H54 (cell line): ENCODE results near the gene IKZF3.

Experiments used
- DNase-seq: peaks from one replicate; pipeline ENCODE4 v3.0.0; 2011; ENCODE audit warnings: low spot score, mixed read lengths; ENCODE audit not compliant: insufficient read length
- FAIRE-seq: peaks from 3 replicates; lab custom pipeline; 2011; peaks lifted over from hg19 to GRCh38; lab: Jason Lieb, UNC
- POLR2A ChIP-seq: IDR thresholded peaks from 2 replicates; pipeline ENCODE4 v1.6.1; 2011; ENCODE audit warnings: low read depth, mild to moderate bottlenecking, low read length

The IKZF3 gene

DNA sequence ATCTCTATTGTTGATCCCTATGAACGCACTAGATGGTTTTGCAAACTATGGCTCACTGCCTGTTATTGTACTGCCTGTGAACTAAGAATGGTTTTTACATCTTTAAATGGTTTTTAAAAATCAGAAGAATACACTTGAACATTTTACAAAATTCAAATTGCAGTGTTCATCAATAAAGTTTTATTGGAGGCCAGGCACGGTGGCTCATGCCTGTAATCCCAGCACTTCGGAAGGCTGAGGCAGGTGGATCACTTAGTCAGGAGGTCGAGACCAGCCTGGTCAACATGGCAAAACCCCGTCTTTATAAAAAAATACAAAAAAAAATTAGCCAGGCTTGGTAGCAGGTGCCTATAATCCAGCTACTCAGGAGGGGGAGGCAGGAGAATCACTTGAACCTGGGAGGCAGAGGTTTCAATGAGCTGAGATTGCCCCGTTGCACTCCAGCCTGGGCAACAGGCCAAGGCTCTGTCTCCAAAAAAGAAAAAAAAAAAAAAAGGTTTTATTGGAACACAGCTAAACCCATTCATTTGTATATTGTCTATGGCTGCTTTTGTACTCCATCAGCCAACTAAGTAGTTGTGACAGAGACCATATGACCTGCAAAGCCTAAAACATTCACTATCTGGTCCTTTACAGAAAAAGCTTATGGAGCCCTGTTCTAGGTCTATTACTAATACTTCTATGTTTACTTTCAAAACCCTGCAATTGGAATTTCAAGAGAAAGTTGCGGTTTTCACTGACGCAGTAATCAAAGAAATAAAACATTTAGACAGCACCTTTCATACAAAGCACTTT lies 18.9 kb downstream of the IKZF3 start:
- no peak for TF ChIP-seq POLR2A
- DNase-seq: no peak
- no peak for FAIRE-seq

DNA sequence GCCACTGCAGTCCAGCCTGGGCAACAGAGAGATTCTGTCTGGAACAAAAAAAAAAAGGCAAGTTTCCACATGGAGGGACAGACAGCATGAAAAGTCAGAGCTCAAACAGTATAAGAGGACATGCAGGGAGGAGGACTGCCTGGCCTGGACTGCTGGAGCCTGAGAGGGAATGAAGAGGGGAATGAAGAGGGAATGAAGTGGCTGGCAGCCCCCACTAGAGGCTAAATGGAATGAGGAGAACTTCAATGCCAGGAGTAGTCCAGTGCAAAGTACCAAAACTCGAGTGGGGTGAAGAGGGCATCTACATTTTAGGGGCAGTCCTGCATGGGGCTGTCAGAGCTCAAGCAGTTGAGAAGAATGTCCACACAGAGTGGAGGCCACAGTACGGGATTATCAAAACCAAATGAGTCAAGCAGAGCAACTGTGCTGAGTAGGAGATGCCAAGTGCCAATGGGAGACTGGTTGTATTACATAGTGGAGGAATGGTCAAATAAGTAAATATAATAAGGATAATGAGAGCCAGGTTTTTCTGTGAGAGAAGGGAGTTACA lies 22.9 kb downstream of the IKZF3 start:
- FAIRE-seq: no peak
- no peak for TF ChIP-seq POLR2A
- DNase-seq: no peak

DNA sequence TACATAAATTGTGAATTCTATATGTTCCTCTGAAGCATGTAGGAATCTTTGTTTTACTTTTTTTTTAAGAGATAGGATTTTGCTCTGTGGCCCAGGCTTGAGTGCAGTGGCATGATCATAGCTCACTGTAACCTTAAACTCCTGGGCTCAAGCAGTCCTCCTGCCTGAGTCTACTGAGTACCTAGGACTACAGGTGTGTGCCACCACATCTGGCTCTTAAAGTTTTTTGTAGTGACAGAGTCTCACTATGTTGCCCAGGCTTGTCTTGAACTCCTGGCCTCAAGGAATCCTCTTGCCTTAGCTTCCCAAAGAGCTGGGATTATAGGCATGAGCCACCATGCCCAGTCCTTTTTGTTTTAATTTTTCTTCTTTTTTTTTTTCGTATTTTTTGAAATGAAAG lies 25.3 kb downstream of the IKZF3 start:
- no peak for TF ChIP-seq POLR2A
- FAIRE-seq: no peak
- DNase-seq: no peak

DNA sequence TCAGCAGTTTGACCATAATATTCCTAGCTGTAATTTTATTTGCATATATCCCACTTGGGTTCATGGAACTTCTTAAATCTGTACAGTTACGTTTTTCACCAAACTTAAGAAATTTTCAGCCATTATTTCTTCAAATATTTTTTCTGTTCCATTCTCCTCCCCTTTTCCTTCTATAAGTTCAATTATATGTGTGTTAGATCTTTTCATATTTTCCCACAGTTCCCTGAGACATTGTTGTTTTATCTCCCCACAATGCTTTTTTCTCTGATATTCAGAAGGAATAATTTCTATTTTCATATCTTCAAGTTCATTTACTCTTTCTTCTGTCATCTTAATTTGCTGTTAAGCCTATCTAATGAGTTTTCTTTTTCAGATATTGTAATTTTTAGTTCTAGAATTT lies 26.1 kb downstream of the IKZF3 start:
- FAIRE-seq: no peak

DNA sequence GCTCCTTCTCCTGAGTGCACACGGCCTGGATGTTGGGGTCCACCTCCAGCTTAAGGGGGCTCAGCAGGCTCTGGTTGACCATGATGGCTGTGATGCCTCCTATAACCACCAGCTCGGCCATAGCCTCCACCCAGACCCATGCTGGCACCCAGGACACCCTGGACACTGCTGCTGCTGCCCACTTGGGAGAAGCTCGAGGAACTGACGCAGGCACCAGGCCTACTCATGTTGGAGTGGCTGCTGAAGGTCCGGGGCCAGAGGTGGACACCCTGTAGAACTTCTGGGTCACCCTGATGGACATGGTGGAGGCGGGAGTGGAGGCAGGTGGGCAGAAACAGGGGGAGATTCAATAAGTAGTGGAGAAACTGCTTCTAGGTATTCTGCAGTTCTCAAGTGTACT lies 28.0 kb downstream of the IKZF3 start:
- TF ChIP-seq POLR2A: no peak
- DNase-seq (no peak), FAIRE-seq (no peak)

More for the DNA sequence above, 26.1 kb downstream of the IKZF3 start:
- DNase-seq: no peak
- no peak for TF ChIP-seq POLR2A

DNA sequence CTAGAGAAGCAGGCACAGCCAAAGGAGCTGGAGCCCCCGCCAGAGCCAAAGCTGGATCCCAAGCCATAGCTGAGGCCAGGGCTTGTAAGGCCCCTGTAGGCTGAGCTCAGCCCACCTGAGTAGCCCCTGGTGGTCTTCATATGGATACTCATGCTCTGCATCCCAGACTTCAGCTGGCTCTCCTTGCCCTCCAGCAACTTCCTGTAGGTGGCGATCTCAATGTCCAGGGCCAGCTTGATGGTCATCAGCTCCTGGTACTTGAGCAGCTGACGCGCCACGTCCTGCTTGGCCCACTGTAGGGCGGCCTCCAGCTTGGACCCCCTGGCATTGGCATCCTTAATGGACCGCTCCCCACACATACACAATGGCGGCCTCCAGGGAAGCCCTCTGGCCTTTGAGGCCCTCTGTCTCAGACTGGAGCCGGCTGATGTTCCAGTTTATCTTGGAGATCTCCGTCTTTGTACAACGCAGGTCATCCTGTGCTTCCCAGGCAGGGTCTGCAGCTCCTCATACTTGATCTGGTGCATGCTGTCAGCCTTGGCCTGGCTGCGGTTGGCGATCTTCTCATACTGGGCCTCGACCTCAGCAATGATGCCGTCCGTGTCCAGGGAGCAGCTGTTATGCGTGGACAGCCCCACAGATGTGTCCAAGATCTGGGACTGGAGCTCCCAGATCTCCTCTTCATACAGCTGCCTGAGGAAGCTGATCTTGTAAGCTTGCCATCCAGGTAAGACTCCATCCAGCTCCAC lies 28.9 kb downstream of the IKZF3 start:
- FAIRE-seq (no peak), DNase-seq (no peak)
- TF ChIP-seq POLR2A: no peak

DNA sequence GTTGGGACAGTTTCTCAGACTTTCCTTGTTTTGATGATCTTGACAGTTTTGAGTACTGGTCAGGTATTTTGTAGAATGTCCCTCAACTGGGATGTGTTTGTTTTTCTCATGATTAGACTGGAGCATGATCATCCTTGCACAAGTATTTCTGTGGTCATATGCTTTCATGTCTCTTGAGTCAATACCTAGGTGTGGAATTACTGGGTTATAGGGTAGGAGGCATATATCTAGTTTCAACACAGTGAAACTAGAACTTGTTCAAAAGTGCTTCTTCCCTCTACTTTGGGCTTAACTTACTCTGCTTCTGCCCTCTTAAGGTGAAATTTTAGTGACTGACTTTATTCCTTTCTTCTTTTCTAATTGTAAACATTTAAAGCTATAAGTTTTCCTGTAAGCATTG lies 30.1 kb downstream of the IKZF3 start:
- FAIRE-seq: no peak
- no peak for TF ChIP-seq POLR2A
- DNase-seq: no peak

DNA sequence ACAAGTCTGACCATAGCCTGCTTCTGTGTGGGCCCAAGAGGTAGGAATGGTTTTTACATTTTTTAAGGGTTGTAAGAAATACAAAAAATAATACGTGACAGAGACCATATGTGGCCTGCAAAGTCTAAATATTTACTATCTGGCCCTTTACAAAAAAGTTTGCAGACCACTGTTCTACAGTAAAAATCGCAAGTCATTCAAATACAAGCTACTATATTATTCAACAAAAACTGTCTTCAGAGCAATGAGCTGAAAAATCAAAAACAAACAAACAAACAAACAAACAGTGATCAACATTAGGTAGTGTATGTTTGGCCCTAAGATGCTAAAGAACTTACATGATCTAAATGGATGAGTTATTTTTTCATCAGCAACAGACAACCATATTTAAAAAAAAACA lies 32.5 kb downstream of the IKZF3 start:
- FAIRE-seq (no peak), DNase-seq (no peak)
- TF ChIP-seq POLR2A: no peak

DNA sequence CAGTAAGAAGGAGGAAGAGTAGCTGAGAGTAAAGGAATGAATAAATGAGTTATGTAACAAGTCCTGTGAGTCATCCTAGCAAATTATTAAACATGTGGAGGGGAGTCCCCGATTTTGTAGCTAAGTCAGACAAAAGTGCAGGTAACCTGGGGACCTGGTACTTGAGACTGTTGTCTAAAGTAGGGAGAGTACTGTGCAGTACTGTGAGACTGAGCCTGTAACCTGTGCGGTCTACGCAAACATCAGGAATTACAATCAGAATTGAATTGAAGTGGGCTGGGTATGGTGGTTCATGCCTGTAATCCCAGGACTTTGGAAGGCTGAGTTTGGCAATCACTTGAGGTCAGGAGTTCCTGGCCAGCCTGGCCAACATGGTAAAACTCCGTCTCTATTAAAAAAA lies 35.7 kb downstream of the IKZF3 start:
- FAIRE-seq (no peak), DNase-seq (no peak)
- no peak for TF ChIP-seq POLR2A

DNA sequence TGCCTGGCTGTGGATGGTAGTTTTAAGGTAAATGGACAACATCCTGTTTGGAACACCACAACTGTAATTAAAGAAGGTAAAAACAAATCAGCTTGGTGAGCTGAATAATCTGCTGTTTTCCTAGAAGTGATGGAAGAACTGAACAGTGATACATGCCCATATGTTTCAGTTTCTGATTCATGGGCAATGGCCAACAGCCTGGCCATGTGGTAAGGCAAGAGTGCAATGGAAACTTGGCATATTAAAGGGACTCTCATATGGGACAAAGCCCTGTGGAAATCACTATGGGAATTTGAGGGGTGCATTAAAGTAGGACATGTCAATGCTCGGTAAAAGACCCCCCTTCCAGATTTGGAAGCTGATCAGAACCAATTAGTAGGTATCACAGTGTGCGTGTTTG lies 37.8 kb downstream of the IKZF3 start:
- no peak for TF ChIP-seq POLR2A
- DNase-seq: no peak
- no peak for FAIRE-seq

DNA sequence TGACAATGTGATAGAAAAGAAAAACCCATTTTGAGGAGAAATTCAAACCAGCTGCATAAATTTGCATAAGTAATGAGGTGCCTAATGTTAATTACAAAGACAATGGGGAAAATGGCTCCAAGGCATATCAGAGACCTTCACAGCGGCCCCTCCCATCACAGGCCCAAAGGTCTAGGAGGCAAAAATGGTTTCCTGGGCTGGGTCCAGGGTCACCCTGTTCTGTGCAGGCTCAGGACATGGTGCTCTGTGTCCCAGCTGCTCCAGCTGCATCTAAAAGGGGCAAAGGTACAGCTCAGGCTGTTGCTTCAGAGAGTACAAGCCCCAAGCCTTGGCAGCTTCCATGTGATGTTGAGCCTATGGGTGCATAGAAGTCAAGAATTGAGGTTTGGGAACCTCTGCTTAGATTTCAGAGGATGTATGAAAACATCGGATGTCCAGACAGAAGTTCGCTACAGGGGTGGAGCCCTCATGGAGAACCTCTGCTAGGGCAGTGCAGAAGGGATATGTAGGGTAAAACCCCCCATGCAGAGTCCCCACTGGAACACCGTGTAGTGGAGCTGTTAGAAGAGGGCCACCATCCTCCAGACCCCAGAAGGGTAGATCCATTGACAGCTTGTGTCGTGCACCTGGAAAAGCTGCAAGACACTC lies 40.6 kb downstream of the IKZF3 start:
- DNase-seq (no peak), FAIRE-seq (no peak)
- TF ChIP-seq POLR2A: no peak

DNA sequence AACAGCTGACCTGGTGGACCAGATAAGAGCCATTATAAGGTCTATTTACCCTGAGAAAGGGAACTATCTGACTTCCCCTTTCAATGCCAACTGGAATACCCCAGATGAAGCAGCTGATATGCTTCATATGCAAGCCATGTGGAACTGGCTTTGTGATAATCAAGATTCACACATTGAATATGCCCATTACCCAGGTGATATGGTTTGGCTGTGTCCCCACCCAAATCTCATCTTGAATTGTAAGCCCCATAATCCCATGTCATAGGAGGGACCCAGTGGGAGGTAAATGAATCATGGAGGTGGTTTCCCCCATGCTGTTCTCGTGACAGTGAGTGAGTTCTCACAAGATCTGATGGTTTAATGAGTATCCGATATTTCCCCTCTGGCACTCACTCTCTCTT lies 42.1 kb downstream of the IKZF3 start:
- no peak for FAIRE-seq
- TF ChIP-seq POLR2A: no peak
- no peak for DNase-seq

DNA sequence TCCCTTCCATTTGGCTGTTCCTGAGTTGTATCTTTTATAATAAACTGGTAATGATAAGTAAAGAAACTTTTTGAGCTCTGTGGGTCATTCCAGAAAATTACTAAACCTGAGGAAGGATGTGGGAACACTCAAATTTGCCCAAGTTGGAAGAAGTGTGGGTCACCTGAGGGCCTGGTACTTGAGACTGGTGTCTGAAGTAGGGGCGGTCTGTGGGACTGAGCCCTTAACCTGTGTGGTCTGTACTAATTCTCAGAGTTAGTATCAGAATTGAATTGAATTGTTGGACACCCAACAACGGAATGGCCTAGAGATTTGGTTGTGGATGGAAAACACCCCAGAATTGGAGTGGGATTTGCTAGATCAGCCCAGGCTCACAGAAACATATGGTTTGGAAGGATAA lies 43.1 kb downstream of the IKZF3 start:
- TF ChIP-seq POLR2A: no peak
- no peak for DNase-seq
- FAIRE-seq: no peak

DNA sequence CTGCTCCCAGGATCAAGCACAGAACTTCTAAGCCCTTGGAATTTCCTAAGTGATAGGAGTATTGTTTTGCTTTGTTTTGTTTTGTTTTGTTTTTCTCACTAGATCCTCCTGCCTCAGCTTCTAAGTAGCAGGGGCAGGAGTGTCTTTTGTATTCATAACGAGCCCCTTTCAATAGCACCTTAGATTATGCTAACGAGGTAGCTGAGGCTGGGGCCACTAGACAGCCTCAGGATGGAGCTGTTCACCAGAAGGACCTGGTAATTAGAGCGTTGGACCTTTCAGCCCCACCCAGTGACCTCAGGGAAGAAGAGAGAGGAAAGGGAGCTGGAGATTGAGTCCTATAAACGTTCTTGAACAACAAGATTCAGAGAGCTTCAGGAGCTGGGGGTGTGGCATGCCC lies 43.6 kb downstream of the IKZF3 start:
- no peak for TF ChIP-seq POLR2A
- FAIRE-seq: no peak
- no peak for DNase-seq
